GM12891 (cell line): Measurements from ENCODE around the gene FDX1.
A peak's percentile ranks its signal among the peaks of the same experiment; 100 is the strongest.
"Not testable (repeated sequence)": the region's sequence is repeated elsewhere in the genome, so short reads cannot be mapped to it uniquely, and the experiment has no call there.

Experiments
- DNase-seq: peaks from one replicate; pipeline ENCODE4 v3.0.0; 2011; ENCODE audit warnings: low spot score; ENCODE audit not compliant: insufficient read length
- FAIRE-seq: peaks from 2 replicates; lab custom pipeline; 2011; peaks lifted over from hg19 to GRCh38; lab: Jason Lieb, UNC
- PAX5 ChIP-seq: IDR thresholded peaks from 2 replicates; pipeline ENCODE4 v1.6.1; 2011; ENCODE audit warnings: low read length, moderate library complexity, mild to moderate bottlenecking; ENCODE audit not compliant: insufficient read depth, severe bottlenecking
- POLR2A ChIP-seq: IDR thresholded peaks from 2 replicates; pipeline ENCODE4 v1.6.1; 2011; ENCODE audit warnings: low read depth, low read length, control low read depth
- POLR2AphosphoS5 ChIP-seq: IDR thresholded peaks from 2 replicates; pipeline ENCODE4 v1.6.1; 2011; ENCODE audit warnings: low read depth, low read length, control low read depth
- POU2F2 ChIP-seq: IDR thresholded peaks from 2 replicates; pipeline ENCODE4 v1.6.1; 2011; ENCODE audit warnings: low read depth, mild to moderate bottlenecking, control low read depth, low read length, moderate library complexity
- SPI1 ChIP-seq: IDR thresholded peaks from 2 replicates; pipeline ENCODE4 v1.6.1; 2011; ENCODE audit warnings: low read depth, low read length, control low read depth
- TAF1 ChIP-seq: IDR thresholded peaks from 2 replicates; pipeline ENCODE4 v1.6.1; 2011; ENCODE audit warnings: low read depth, low read length, control low read depth

FDX1 gene

GRCh38 chr11:110415081-110415480 lies 14.7 kb upstream of the FDX1 start:
- FAIRE-seq (no peak), DNase-seq (no peak)
- TF ChIP-seq POU2F2 (no peak), PAX5 (no peak), POLR2A (no peak), SPI1 (no peak), POLR2AphosphoS5 (no peak), TAF1 (no peak)

- not testable (repeated sequence) for DNase-seq, FAIRE-seq
These were observed 8.1 kb upstream of the FDX1 start for GRCh38 chr11:110421658-110422057.

- DNase-seq (no peak), FAIRE-seq (no peak)
- no peak for TF ChIP-seq POLR2A
These were observed 7.3 kb upstream of the FDX1 start for GRCh38 chr11:110422306-110422905.

- no peak for TF ChIP-seq POLR2A
- TF ChIP-seq SPI1: no peak
- TF ChIP-seq POU2F2: no peak
- no peak for TF ChIP-seq PAX5
- TF ChIP-seq TAF1: no peak
- TF ChIP-seq POLR2AphosphoS5: no peak
These were observed 4.8 kb upstream of the FDX1 start for GRCh38 chr11:110424775-110425444.

GRCh38 chr11:110425751-110426545 lies 3.8 kb upstream of the FDX1 start:
- FAIRE-seq (no peak), DNase-seq (no peak)
- no peak for TF ChIP-seq POLR2A
- no peak for TF ChIP-seq POU2F2
- TF ChIP-seq POLR2AphosphoS5: no peak
- TF ChIP-seq SPI1: no peak
- no peak for TF ChIP-seq TAF1
- no peak for TF ChIP-seq PAX5

More at GRCh38 chr11:110424775-110425444, 4.8 kb upstream of the FDX1 start:
- DNase-seq (no peak), FAIRE-seq (no peak)

- FAIRE-seq (no peak), DNase-seq (no peak)
- TF ChIP-seq POU2F2 (no peak), PAX5 (no peak), SPI1 (no peak), POLR2AphosphoS5 (no peak), POLR2A (no peak)
These were observed 1.7 kb upstream of the FDX1 start for GRCh38 chr11:110428040-110428439.

GRCh38 chr11:110428956-110429730 lies 605 bp upstream of the FDX1 start:
- no peak for DNase-seq
- FAIRE-seq: no peak
- no peak for TF ChIP-seq TAF1
- no peak for TF ChIP-seq POU2F2
- no peak for TF ChIP-seq POLR2AphosphoS5
- no peak for TF ChIP-seq SPI1
- no peak for TF ChIP-seq POLR2A
- no peak for TF ChIP-seq PAX5

GRCh38 chr11:110430267-110431050 lies 711 bp downstream of the FDX1 start:
- peak; percentile 37 for DNase-seq
- peak; percentile 74 for FAIRE-seq
- TF ChIP-seq PAX5 (no peak), SPI1 (no peak), POLR2AphosphoS5 (no peak), POLR2A (no peak; the same call in 1 of the 2 replicates), TAF1 (no peak), POU2F2 (no peak)
